Skeletal muscle tissue (tissue), 4 donors: ENCODE results near the gene EXOC3L1. TPM values are rescaled to one million over a fixed set of nuclear protein-coding genes. Genes with fewer than 3 reads are reported as not detected.
A peak's percentile ranks its signal among the peaks of the same experiment; 100 is the strongest.

Source experiments
- H3K27ac ChIP-seq: one replicate; pipeline ENCODE4 v1.7.0; 2013; ENCODE audit warnings: mild to moderate bottlenecking, low read depth, low read length, inconsistent platforms
- H3K27me3 ChIP-seq, 3 donors: one replicate each; pipeline ENCODE4 v1.7.0; 2013; ENCODE audit warnings: low read length in 3 of 3; ENCODE audit not compliant: control insufficient read depth in 3 of 3, insufficient read depth in 3 of 3
- H3K36me3 ChIP-seq, 3 donors: one replicate each; pipeline ENCODE4 v1.7.0; 2013; ENCODE audit warnings: low read length in 3 of 3; ENCODE audit not compliant: control insufficient read depth in 3 of 3, insufficient read depth in 3 of 3
- H3K4me1 ChIP-seq, 3 donors: one replicate each; pipeline ENCODE4 v1.7.0; 2013; ENCODE audit warnings: low read length in 3 of 3, mild to moderate bottlenecking in 3 of 3; ENCODE audit not compliant: control insufficient read depth in 3 of 3, insufficient read depth in 3 of 3
- H3K4me3 ChIP-seq, 3 donors: one replicate each; pipeline ENCODE4 v1.7.0; 2013; ENCODE audit warnings: low read length in 3 of 3
- H3K9ac ChIP-seq, 3 donors: one replicate each; pipeline ENCODE4 v1.7.0; 2013; ENCODE audit warnings: low read length in 3 of 3, mild to moderate bottlenecking in 3 of 3, moderate library complexity in 2 of 3, low read depth in 1 of 3
- H3K9me3 ChIP-seq, 3 donors: one replicate each; pipeline ENCODE4 v1.7.0; 2013; ENCODE audit warnings: low read length in 3 of 3; ENCODE audit not compliant: control insufficient read depth in 3 of 3
- total RNA-seq: library from RNA; depleted of rRNA; stranded (reverse); fragments of >200 nt; gene quantifications from one replicate; pipeline ENCODE4 v1.2.3, GENCODE V29; 2014
- donor health status: Osteomylitis.

The EXOC3L1 gene
- total RNA-seq, 1 donor from 2014 or later = 5.2 TPM

DNA sequence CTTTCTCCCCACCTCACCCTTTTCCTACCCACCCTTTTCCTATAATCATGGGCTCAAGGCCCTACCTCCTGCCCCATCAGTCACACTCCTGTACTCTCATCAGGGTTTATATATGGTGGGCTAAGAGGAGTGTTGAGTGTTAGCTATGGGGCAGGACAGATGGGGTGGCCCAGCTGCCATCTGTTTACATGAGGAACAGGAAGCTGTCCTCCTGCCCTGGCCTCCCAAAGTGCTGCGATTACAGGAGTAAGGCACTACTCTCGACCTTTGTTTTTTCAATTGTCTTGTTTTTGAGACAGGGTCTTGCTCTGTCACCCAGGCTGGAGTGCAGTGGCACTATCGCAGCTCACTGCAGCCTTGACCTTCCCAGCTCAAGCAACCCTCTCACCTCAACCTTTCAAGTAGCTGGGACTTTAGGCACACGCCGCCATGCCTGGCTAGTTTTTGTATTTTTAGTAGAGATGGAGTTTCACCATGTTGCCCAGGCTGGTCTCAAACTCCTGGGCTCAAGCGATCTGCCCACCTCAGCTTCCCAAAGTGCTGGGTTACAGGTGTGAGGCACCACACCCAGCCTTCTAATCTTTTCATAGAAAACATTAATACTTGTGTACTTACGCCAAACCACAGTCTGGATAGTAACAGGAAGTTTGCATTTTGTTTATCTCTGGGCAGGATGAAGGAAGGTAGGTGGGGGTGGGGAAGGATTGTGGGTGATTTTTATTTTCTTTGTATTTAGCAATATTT lies 31.9 kb downstream of the EXOC3L1 start:
- peak overlapping the region in 1 of 3 donors; percentile 25 for H3K9ac ChIP-seq
- H3K4me1 ChIP-seq = peaks cover 38 to 47% (median 39%) of the 10 kb centered on the region in 3 donors
- no peak overlapping the region for H3K4me3 ChIP-seq
- H3K27me3 ChIP-seq = peaks cover 0 to 5% (median 1%) of the 10 kb centered on the region in 3 donors
- H3K27ac ChIP-seq = no peak overlapping the region
- H3K9me3 ChIP-seq = no peaks in the 10 kb centered on the region
- H3K36me3 ChIP-seq = peaks cover 0 to 2% (median 0%) of the 10 kb centered on the region in 3 donors

- no peak overlapping the region for H3K9ac ChIP-seq
- no peak overlapping the region for H3K27ac ChIP-seq
- H3K4me3 ChIP-seq = no peak overlapping the region
- peaks cover 0 to 3% (median 0%) of the 10 kb centered on the region in 3 donors for H3K27me3 ChIP-seq
- no peaks in the 10 kb centered on the region for H3K9me3 ChIP-seq
- peaks cover 30 to 38% (median 31%) of the 10 kb centered on the region in 3 donors for H3K4me1 ChIP-seq
- peaks cover 0 to 2% (median 0%) of the 10 kb centered on the region in 3 donors for H3K36me3 ChIP-seq
Measured at GRCh38 chr16:67157106-67157748, 32.7 kb downstream of the EXOC3L1 start.

GRCh38 chr16:67156143-67156844 lies 33.6 kb downstream of the EXOC3L1 start:
- no peaks in the 10 kb centered on the region for H3K9me3 ChIP-seq
- H3K9ac ChIP-seq = no peak overlapping the region
- peaks cover 0 to 3% (median 0%) of the 10 kb centered on the region in 3 donors for H3K27me3 ChIP-seq
- no peak overlapping the region for H3K27ac ChIP-seq
- H3K4me1 ChIP-seq = peaks cover 21 to 29% (median 26%) of the 10 kb centered on the region in 3 donors
- H3K4me3 ChIP-seq = no peak overlapping the region
- H3K36me3 ChIP-seq = peaks cover 0 to 2% (median 0%) of the 10 kb centered on the region in 3 donors

- H3K27me3 ChIP-seq = peaks cover 0 to 10% (median 0%) of the 10 kb centered on the region in 3 donors
- H3K9me3 ChIP-seq = no peaks in the 10 kb centered on the region
- peak overlapping the region in 2 of 3 donors; percentile 58 to 61 for H3K4me3 ChIP-seq
- H3K36me3 ChIP-seq = peaks cover 0 to 2% (median 0%) of the 10 kb centered on the region in 3 donors
- no peak overlapping the region for H3K27ac ChIP-seq
- H3K9ac ChIP-seq = no peak overlapping the region
- H3K4me1 ChIP-seq = peaks cover 21 to 28% (median 25%) of the 10 kb centered on the region in 3 donors
Measured at GRCh38 chr16:67155295-67156142, 34.4 kb downstream of the EXOC3L1 start.

GRCh38 chr16:67154578-67155294 lies 35.2 kb downstream of the EXOC3L1 start:
- Histone ChIP-seq H3K9ac (no peak overlapping the region), H3K27me3 (peaks cover 0 to 17% (median under 1%) of the 10 kb centered on the region in 3 donors), H3K4me1 (peaks cover 15 to 25% (median 20%) of the 10 kb centered on the region in 3 donors), H3K4me3 (peak overlapping the region in 2 of 3 donors; percentile 58 to 61), H3K36me3 (peaks cover 0 to 2% (median 0%) of the 10 kb centered on the region in 3 donors), H3K9me3 (no peaks in the 10 kb centered on the region), H3K27ac (no peak overlapping the region)

DNA sequence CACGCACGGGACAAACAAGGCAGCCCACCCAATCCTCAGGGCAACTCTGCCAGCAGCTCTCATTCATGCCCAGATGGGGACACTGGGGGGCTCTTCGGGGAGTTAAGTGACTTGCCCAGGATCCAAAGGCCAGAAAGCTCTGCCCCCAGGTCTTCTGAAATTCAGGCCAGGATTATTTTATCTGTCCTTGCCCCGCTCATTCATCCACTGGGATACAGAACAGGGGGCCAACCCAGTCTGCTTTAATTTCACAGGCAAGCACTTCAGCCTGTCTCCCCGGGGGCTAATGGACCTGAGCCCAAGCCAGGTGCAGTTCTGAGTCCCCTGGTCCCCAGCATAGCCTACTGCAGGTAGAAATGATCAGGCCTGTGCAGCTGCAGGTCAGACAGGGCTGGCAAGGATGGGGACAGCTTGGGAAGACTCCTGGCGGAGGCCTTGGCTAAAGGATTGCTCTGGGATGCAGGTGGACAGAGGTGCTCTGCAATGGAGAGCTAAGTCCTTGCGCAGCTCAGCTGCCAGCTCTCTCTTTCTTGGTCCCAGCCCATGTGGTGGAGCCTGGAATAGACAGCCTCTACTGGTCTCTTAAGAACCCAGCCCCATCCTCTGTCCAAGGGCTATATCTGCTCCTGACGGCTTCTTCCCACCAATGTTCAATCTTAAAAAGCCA lies 38.4 kb downstream of the EXOC3L1 start:
- no peaks in the 10 kb centered on the region for H3K9me3 ChIP-seq
- peak overlapping the region in 1 of 3 donors; percentile 68 for H3K9ac ChIP-seq
- peak overlapping the region; percentile 68 for H3K27ac ChIP-seq
- H3K4me3 ChIP-seq = peak overlapping the region in 1 of 3 donors; percentile 74
- peaks cover 0 to 21% (median 20%) of the 10 kb centered on the region in 3 donors for H3K27me3 ChIP-seq
- peaks cover 9 to 15% (median 14%) of the 10 kb centered on the region in 3 donors for H3K4me1 ChIP-seq
- H3K36me3 ChIP-seq = peaks cover 21 to 28% (median 24%) of the 10 kb centered on the region in 3 donors

DNA sequence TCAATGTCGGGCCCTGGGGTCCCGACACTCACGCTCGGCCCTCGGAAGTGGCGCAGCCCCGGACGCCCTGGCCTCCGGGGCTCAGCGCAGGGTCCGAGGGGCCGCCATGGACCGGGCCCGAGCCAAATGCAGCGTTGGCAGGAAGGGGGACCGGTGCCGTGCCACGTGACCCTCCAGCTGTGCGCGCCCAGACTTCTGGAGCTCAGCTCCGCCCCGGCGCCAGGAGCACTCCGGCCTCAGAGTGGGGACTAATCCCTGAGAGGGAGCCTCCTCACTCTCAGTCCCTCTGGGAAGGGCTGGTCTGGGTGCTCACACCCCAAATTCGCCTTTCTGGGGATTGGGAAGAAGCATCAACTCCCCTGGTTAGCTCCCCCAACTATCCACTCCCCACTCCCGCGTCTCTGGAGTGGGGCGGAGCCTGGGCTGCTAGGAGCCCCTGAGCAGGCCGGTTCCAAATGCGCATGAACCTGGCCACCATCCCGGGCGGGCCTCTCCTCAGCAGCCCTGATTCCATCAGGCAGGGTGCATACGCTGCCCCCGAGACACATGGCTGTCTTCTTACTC lies 39.0 kb downstream of the EXOC3L1 start, which contains the start of gene B3GNT9:
TSS of gene B3GNT9 (minus strand) at position 166 of the 564 bp plus-strand sequence. CDS start 513 bp downstream, outside the sequence.
- Histone ChIP-seq H3K4me1 (peaks cover 9 to 15% (median 14%) of the 10 kb centered on the region in 3 donors), H3K36me3 (peaks cover 28 to 34% (median 30%) of the 10 kb centered on the region in 3 donors), H3K27me3 (peaks cover 0 to 21% (median 20%) of the 10 kb centered on the region in 3 donors), H3K27ac (peak within 1 kb of the TSS; percentile 68), H3K9ac (peak within 1 kb of the TSS; percentile 61 to 68 (median 64)), H3K4me3 (peak within 1 kb of the TSS; percentile 65 to 74 (median 67)), H3K9me3 (no peaks in the 10 kb centered on the region)
